Measurements from ENCODE around the gene POLR1D.

DNA sequence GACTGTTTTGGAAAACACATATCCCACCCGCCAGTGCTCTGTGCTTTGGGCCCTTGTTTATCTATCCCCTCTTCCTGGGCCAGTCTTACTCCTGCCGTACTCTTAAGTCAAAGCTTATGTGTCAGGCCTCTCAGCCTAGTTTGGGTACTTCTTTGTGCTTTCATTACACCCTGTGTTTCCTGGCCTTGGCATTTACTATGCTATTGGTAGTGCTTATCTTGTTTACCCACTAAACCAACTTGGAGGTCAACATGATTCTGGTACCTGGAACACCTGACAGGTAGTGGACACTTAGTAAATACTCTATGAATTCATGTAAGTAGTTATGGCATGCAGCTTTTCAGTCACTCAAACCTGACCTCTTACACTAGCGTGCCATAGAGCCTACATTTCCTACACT, 2.4 kb downstream of the POLR1D start:
- TF ChIP-seq, protein P1, sequence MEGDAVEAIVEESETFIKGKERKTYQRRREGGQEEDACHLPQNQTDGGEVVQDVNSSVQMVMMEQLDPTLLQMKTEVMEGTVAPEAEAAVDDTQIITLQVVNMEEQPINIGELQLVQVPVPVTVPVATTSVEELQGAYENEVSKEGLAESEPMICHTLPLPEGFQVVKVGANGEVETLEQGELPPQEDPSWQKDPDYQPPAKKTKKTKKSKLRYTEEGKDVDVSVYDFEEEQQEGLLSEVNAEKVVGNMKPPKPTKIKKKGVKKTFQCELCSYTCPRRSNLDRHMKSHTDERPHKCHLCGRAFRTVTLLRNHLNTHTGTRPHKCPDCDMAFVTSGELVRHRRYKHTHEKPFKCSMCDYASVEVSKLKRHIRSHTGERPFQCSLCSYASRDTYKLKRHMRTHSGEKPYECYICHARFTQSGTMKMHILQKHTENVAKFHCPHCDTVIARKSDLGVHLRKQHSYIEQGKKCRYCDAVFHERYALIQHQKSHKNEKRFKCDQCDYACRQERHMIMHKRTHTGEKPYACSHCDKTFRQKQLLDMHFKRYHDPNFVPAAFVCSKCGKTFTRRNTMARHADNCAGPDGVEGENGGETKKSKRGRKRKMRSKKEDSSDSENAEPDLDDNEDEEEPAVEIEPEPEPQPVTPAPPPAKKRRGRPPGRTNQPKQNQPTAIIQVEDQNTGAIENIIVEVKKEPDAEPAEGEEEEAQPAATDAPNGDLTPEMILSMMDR (IDR thresholded peaks at IDR 0.05), result no peak
- no peak for TF ChIP-seq ZFX (IDR thresholded peaks at IDR 0.05; ENCODE audit: borderline replicate concordance)
